AG04450 (cell line): ENCODE results near the gene PDS5A. TPM values are rescaled to one million over a fixed set of nuclear protein-coding genes. Genes with fewer than 3 reads are reported as not detected.
"Not testable (repeated sequence)": the region's sequence is repeated elsewhere in the genome, so short reads cannot be mapped to it uniquely, and the experiment has no call there.

ENCODE experiments used
- CTCF ChIA-PET: fragments of 300-600, 350-600 bp; formaldehyde crosslinking; extraction: SDS; loops from one replicate; lab custom pipeline; 2022; ENCODE audit warnings: antibody characterized with exemption, inconsistent platforms; lab: Charles Lee
- POLR2A ChIA-PET: fragments of 350-600 bp; formaldehyde crosslinking; extraction: SDS; loops from one replicate; lab custom pipeline; 2021; ENCODE audit warnings: antibody characterized with exemption, inconsistent platforms; lab: Yijun Ruan, JAX
- DNase-seq: peaks from one replicate; pipeline ENCODE4 v3.0.0-alpha.2; 2011; ENCODE audit warnings: low read depth, low spot score
- H3K27ac ChIP-seq: one replicate; pipeline ENCODE4 v1.5.1; 2012; ENCODE audit warnings: low read depth, low read length, control low read depth
- H3K27me3 ChIP-seq: one replicate; pipeline ENCODE4 v1.6.0; 2012; ENCODE audit warnings: low read length; ENCODE audit not compliant: control insufficient read depth, insufficient read depth
- H3K4me3 ChIP-seq: 2 replicates; pipeline ENCODE4 v1.5.1; 2011; ENCODE audit warnings: mild to moderate bottlenecking, low read depth, low read length, control low read depth
- H3K9me3 ChIP-seq: 2 replicates; pipeline ENCODE4 v1.5.1; 2012; ENCODE audit warnings: low read length; ENCODE audit not compliant: control insufficient read depth, insufficient read depth
- polyA plus RNA-seq: library from polyadenylated mRNA; depleted of rRNA; stranded (reverse); fragments of >200 nt; gene quantifications from 2 replicates; pipeline ENCODE4 v1.2.3, GENCODE V29; 2011
- TF ChIP-seq, protein P1 (sequence below): IDR thresholded peaks from 2 replicates; pipeline ENCODE4 v1.5.1; 2011; ENCODE audit warnings: low read depth, low read length, control low read depth, inconsistent platforms

Gene PDS5A
- polyA plus RNA-seq, 1 experiment: 49.5 TPM

DNA sequence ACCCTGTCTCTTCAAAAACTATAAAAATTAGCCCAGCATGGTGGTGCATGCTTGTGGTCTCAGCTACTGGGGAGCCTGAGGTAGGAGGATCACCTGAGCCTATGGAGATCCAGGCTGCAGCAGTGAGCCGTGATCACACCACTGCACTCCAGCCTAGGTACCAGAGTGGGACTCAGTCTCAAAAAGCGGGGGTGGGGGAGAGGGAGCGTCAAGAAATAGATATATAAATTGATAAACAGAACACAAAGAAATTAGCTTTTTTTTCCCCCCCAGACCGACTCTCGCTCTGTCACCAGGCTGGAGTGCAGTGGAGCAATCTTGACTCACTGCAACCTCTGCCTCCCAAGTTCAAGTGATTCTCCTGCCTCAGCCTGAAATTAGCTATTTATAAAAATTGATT is 14.1 kb downstream of the PDS5A start:
- no peak for DNase-seq
- CTCF ChIA-PET: no interaction called here
- Histone ChIP-seq H3K4me3 (no peak overlapping the region), H3K27me3 (no peaks in the 10 kb centered on the region), H3K27ac (no peak overlapping the region), H3K9me3 (no peaks in the 10 kb centered on the region; the same call in 1 of the 2 replicates)
- POLR2A ChIA-PET: no interaction called here
- TF ChIP-seq, protein P1, sequence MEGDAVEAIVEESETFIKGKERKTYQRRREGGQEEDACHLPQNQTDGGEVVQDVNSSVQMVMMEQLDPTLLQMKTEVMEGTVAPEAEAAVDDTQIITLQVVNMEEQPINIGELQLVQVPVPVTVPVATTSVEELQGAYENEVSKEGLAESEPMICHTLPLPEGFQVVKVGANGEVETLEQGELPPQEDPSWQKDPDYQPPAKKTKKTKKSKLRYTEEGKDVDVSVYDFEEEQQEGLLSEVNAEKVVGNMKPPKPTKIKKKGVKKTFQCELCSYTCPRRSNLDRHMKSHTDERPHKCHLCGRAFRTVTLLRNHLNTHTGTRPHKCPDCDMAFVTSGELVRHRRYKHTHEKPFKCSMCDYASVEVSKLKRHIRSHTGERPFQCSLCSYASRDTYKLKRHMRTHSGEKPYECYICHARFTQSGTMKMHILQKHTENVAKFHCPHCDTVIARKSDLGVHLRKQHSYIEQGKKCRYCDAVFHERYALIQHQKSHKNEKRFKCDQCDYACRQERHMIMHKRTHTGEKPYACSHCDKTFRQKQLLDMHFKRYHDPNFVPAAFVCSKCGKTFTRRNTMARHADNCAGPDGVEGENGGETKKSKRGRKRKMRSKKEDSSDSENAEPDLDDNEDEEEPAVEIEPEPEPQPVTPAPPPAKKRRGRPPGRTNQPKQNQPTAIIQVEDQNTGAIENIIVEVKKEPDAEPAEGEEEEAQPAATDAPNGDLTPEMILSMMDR: no peak

DNA sequence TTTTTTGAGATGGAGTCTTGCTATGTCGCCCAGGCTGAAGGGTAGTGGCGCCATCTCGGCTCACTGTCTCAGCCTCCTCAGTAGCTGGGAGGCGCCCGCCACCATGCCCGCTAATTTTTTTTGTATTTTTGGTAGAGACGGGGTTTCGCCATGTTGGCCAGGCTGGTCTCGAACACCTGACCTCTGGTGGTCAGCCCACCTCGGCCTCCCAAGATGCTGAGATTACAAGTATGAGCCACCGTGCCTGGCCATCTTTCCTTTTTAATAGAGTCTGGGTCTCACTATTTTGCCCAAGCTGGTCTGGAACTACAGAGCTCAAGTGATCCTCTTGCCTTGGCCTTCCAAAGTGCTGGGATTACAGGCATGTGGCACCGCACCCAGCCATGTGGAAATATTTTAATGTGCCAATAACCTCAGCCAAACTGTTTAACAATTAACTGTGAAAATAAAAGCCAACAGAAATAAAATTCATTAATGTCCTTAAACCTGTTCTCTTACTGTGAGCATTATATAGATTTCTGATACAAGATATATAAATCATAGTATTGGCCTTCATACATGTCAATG is 16.3 kb downstream of the PDS5A start:
- POLR2A ChIA-PET: no interaction called here
- Histone ChIP-seq H3K4me3 (no peak overlapping the region), H3K9me3 (no peaks in the 10 kb centered on the region; the same call in 1 of the 2 replicates), H3K27ac (no peak overlapping the region), H3K27me3 (no peaks in the 10 kb centered on the region)
- CTCF ChIA-PET: interaction anchor here (1.5 kb wide), 1 partner anchor 17 kb away, joined by 5 read pairs; no protein-coding TSS in a partner anchor
- TF ChIP-seq, protein P1: no peak
- no peak for DNase-seq

GRCh38 chr4:39950861-39951481 is 26.7 kb downstream of the PDS5A start:
- Histone ChIP-seq H3K27me3 (no peaks in the 10 kb centered on the region), H3K9me3 (no peaks in the 10 kb centered on the region), H3K27ac (peak overlapping the region; percentile 21), H3K4me3 (no peak overlapping the region)
- no peak for DNase-seq
- ChIA-PET POLR2A (no interaction called here), CTCF (no interaction called here)
- TF ChIP-seq, protein P1: no peak

- CTCF ChIA-PET: interaction anchor here (0.6 kb wide), 2 partner anchors 27 to 237 kb away, joined by 4 to 6 read pairs; no protein-coding TSS in a partner anchor
- H3K9me3 ChIP-seq: no peaks in the 10 kb centered on the region
- POLR2A ChIA-PET: interaction anchor here (0.6 to 0.7 kb wide), 2 partner anchors 421 to 1135 kb away, joined by 3 to 16 read pairs; partner anchors contain the start of gene UGDH
- TF ChIP-seq, protein P1: no peak
- no peak for DNase-seq
- H3K27me3 ChIP-seq: no peaks in the 10 kb centered on the region
- no peak overlapping the region for H3K27ac ChIP-seq
- H3K4me3 ChIP-seq: no peak overlapping the region
These were observed 29.7 kb downstream of the PDS5A start for GRCh38 chr4:39947963-39948362.

- Histone ChIP-seq H3K27ac (no peak overlapping the region), H3K9me3 (no peaks in the 10 kb centered on the region), H3K27me3 (no peaks in the 10 kb centered on the region), H3K4me3 (no peak overlapping the region)
- CTCF ChIA-PET: interaction anchor here (0.6 kb wide), 1 partner anchor 236 kb away, joined by 4 read pairs; no protein-coding TSS in a partner anchor
- no peak for DNase-seq
- TF ChIP-seq, protein P1: no peak
- POLR2A ChIA-PET: interaction anchor here (0.6 to 0.7 kb wide), 3 partner anchors 72 to 1135 kb away, joined by 3 to 16 read pairs (median 6); partner anchors contain the start of gene UGDH
These were observed 30.3 kb downstream of the PDS5A start for GRCh38 chr4:39947417-39947816.

DNA sequence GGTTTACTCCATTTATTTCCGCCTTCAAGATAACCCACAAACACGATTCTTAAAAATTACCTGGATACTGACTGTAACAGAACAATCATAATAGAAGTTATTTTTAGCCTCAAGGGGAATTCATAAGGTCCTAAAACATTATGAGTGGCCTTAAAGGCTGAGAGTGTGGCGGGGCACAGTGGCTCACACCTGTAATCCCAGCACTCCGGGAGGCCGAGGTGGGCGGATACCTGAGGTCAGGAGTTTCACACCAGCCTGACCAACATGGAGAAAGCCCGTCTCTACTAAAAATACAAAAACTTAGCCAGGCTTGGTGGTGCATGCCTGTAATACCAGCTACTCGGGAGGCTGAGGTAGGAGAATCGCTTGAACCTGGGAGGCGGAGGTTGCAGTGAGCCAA is 33.5 kb downstream of the PDS5A start:
- H3K9me3 ChIP-seq, H3K27ac ChIP-seq, DNase-seq, CTCF ChIA-PET, H3K27me3 ChIP-seq, POLR2A ChIA-PET, H3K4me3 ChIP-seq: not testable (repeated sequence)
